ENCODE data around the gene DCAF11. TPM values are rescaled to one million over a fixed set of nuclear protein-coding genes. Genes with fewer than 3 reads are reported as not detected.

The DCAF11 gene
- total and polyA plus RNA-seq, 2 of the 8 experiments (the other 6 are each of a cell fraction or from before 2014, with no cell fraction given), result 60.4 to 63.6 TPM

DNA sequence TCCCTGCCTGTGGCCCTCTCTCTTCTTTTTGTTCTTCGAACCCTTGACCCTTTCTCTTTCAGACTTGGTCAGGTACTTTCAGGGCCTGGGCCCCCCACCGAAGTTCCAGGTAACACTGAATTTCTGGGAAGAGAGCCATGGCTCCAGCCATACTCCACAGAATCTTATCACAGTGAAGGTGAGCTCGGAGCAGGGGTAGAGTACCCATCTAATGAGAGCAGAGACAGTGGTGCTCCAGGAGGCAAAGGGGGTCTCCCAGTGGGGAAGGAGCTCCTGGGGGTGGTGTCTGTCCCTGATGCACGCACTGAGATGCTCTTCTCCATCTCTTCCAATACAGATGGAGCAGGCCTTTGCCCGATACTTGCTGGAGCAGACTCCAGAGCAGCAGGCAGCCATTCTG, 51.2 kb downstream of the DCAF11 start (continued):
- TF ChIP-seq, protein P1, sequence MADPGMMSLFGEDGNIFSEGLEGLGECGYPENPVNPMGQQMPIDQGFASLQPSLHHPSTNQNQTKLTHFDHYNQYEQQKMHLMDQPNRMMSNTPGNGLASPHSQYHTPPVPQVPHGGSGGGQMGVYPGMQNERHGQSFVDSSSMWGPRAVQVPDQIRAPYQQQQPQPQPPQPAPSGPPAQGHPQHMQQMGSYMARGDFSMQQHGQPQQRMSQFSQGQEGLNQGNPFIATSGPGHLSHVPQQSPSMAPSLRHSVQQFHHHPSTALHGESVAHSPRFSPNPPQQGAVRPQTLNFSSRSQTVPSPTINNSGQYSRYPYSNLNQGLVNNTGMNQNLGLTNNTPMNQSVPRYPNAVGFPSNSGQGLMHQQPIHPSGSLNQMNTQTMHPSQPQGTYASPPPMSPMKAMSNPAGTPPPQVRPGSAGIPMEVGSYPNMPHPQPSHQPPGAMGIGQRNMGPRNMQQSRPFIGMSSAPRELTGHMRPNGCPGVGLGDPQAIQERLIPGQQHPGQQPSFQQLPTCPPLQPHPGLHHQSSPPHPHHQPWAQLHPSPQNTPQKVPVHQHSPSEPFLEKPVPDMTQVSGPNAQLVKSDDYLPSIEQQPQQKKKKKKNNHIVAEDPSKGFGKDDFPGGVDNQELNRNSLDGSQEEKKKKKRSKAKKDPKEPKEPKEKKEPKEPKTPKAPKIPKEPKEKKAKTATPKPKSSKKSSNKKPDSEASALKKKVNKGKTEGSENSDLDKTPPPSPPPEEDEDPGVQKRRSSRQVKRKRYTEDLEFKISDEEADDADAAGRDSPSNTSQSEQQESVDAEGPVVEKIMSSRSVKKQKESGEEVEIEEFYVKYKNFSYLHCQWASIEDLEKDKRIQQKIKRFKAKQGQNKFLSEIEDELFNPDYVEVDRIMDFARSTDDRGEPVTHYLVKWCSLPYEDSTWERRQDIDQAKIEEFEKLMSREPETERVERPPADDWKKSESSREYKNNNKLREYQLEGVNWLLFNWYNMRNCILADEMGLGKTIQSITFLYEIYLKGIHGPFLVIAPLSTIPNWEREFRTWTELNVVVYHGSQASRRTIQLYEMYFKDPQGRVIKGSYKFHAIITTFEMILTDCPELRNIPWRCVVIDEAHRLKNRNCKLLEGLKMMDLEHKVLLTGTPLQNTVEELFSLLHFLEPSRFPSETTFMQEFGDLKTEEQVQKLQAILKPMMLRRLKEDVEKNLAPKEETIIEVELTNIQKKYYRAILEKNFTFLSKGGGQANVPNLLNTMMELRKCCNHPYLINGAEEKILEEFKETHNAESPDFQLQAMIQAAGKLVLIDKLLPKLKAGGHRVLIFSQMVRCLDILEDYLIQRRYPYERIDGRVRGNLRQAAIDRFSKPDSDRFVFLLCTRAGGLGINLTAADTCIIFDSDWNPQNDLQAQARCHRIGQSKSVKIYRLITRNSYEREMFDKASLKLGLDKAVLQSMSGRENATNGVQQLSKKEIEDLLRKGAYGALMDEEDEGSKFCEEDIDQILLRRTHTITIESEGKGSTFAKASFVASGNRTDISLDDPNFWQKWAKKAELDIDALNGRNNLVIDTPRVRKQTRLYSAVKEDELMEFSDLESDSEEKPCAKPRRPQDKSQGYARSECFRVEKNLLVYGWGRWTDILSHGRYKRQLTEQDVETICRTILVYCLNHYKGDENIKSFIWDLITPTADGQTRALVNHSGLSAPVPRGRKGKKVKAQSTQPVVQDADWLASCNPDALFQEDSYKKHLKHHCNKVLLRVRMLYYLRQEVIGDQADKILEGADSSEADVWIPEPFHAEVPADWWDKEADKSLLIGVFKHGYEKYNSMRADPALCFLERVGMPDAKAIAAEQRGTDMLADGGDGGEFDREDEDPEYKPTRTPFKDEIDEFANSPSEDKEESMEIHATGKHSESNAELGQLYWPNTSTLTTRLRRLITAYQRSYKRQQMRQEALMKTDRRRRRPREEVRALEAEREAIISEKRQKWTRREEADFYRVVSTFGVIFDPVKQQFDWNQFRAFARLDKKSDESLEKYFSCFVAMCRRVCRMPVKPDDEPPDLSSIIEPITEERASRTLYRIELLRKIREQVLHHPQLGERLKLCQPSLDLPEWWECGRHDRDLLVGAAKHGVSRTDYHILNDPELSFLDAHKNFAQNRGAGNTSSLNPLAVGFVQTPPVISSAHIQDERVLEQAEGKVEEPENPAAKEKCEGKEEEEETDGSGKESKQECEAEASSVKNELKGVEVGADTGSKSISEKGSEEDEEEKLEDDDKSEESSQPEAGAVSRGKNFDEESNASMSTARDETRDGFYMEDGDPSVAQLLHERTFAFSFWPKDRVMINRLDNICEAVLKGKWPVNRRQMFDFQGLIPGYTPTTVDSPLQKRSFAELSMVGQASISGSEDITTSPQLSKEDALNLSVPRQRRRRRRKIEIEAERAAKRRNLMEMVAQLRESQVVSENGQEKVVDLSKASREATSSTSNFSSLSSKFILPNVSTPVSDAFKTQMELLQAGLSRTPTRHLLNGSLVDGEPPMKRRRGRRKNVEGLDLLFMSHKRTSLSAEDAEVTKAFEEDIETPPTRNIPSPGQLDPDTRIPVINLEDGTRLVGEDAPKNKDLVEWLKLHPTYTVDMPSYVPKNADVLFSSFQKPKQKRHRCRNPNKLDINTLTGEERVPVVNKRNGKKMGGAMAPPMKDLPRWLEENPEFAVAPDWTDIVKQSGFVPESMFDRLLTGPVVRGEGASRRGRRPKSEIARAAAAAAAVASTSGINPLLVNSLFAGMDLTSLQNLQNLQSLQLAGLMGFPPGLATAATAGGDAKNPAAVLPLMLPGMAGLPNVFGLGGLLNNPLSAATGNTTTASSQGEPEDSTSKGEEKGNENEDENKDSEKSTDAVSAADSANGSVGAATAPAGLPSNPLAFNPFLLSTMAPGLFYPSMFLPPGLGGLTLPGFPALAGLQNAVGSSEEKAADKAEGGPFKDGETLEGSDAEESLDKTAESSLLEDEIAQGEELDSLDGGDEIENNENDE (IDR thresholded peaks at IDR 0.05; ENCODE audit: insufficient replicate concordance, low read length), result no peak
- no peak for TF ChIP-seq TCF12 (IDR thresholded peaks at IDR 0.05; ENCODE audit: low read depth, low read length)
- no peak for TF ChIP-seq CBX8 (IDR thresholded peaks at IDR 0.05; ENCODE audit: borderline replicate concordance, low read depth, low read length)
- no peak for TF ChIP-seq SRF (IDR thresholded peaks at IDR 0.05; ENCODE audit: low read depth, low read length)
- no peak for TF ChIP-seq SP4 (IDR thresholded peaks at IDR 0.05; ENCODE audit: low read length)
- no peak for TF ChIP-seq NANOG (IDR thresholded peaks at IDR 0.05; ENCODE audit: insufficient read depth, low read depth, low read length, poor library complexity, severe bottlenecking)
- TF ChIP-seq KDM4A (IDR thresholded peaks at IDR 0.05; ENCODE audit: low read depth, low read length, severe bottlenecking), result no peak
- TF ChIP-seq YY1 (IDR thresholded peaks at IDR 0.05; ENCODE audit: low read depth, low read length), result no peak
- no peak for TF ChIP-seq CHD1 (IDR thresholded peaks at IDR 0.05; ENCODE audit: low read depth, low read length)
- no peak for TF ChIP-seq SIX5 (IDR thresholded peaks at IDR 0.05; ENCODE audit: low read depth, low read length)
- TF ChIP-seq SP2 (IDR thresholded peaks at IDR 0.05; ENCODE audit: low read length), result no peak
- no peak for TF ChIP-seq RFX5 (IDR thresholded peaks at IDR 0.05; ENCODE audit: borderline replicate concordance, low read depth, low read length)
- TF ChIP-seq CHD2 (IDR thresholded peaks at IDR 0.05; ENCODE audit: low read length), result no peak
- TF ChIP-seq POLR2A (IDR thresholded peaks at IDR 0.05; ENCODE audit: control extremely low read depth in 1 of 2, low read depth in 2 of 2, low read length in 2 of 2), result no peak

All from H1 (cell line).